HCT116 (cell line): ENCODE results near the gene APOB. TPM values are rescaled to one million over a fixed set of nuclear protein-coding genes. Genes with fewer than 3 reads are reported as not detected.

Source experiments
- ATAC-seq: fragments of 200-7000 bp; cut with Tn5 transposase; 2 replicates; pipeline ENCODE4 v1.9.1; 2020; ENCODE audit warnings: mild to moderate bottlenecking, moderate library complexity
- BruUV-seq: library from RNA; stranded (reverse); fragments of 400-500 nt; replicated peaks from 2 replicates; lab custom pipeline; 2021; lab: Mats Ljungman, UMichigan
- CTCF ChIA-PET: fragments of 300-600 bp; sonication (Branson Sonifier 250); formaldehyde crosslinking; loops from one replicate; lab custom pipeline; 2021; ENCODE audit warnings: antibody characterized with exemption; lab: Charles Lee
- POLR2A ChIA-PET: fragments of 300-600, 350-600 bp; sonication (Branson Sonifier 250); formaldehyde crosslinking; loops from one replicate; lab custom pipeline; 2021; ENCODE audit warnings: antibody characterized with exemption; lab: Charles Lee
- RAD21 ChIA-PET, 2 experiments: fragments of 300-600 bp; sonication (Branson Sonifier 250); formaldehyde crosslinking; loops; one replicate each; lab custom pipeline; 2023; ENCODE audit warnings: low total read pairs in 2 of 2; ENCODE audit not compliant: uncharacterized antibody in 2 of 2, unreplicated experiment in 2 of 2, low non-redundant PET in 1 of 2; lab: Charles Lee
- DNase-seq: peaks from one replicate; pipeline ENCODE4 v3.0.0-alpha.2; 2010; ENCODE audit warnings: low read depth, low spot score
- H2AFZ ChIP-seq: fragments of 200-600 bp; shearing (Covaris generic), sonication (generic); 2 replicates; pipeline ENCODE4 v1.6.1; 2017; ENCODE audit warnings: low read depth, mixed run types, mixed read lengths, antibody characterized with exemption, low read length; ENCODE audit not compliant: poor library complexity, severe bottlenecking
- H3K27ac ChIP-seq: 2 replicates; pipeline ENCODE4 v1.5.1; 2012; ENCODE audit warnings: low read depth, low read length
- H3K27me3 ChIP-seq: fragments of 200-600 bp; sonication (generic); 2 replicates; pipeline ENCODE4 v1.6.1; 2016; ENCODE audit warnings: mixed run types, low read length, mixed read lengths; ENCODE audit not compliant: insufficient read depth
- H3K36me3 ChIP-seq, 2 experiments: fragments of 200-500 bp in 1 of 2; fragments of 200-600 bp in 1 of 2; sonication (Bioruptor generic) in 1 of 2; sonication (generic) in 1 of 2; 2 replicates each; pipeline versions ENCODE4 v1.5.1 to v1.6.1; 2014 to 2016; ENCODE audit warnings: low read length in 2 of 2, inconsistent platforms in 1 of 2, mixed read lengths in 1 of 2, mixed run types in 1 of 2; ENCODE audit not compliant: insufficient read depth in 2 of 2, control insufficient read depth in 1 of 2
- H3K4me1 ChIP-seq, 2 experiments: fragments of 200-600 bp in 1 of 2; sonication (generic) in 1 of 2; 2 replicates each; pipeline versions ENCODE4 v1.5.1 to v1.6.1; 2012 to 2017; ENCODE audit warnings: low read length in 2 of 2, inconsistent platforms in 1 of 2, mild to moderate bottlenecking in 1 of 2, mixed read lengths in 1 of 2, mixed run types in 1 of 2, moderate library complexity in 1 of 2; ENCODE audit not compliant: insufficient read depth in 2 of 2, control insufficient read depth in 1 of 2
- H3K4me2 ChIP-seq: fragments of 200-600 bp; sonication (generic); 2 replicates; pipeline ENCODE4 v1.6.1; 2017; ENCODE audit warnings: mixed run types, low read length, mixed read lengths
- H3K4me3 ChIP-seq, 2 experiments: fragments of 200-600 bp in 1 of 2; sonication (generic) in 1 of 2; replicated peaks in 1 of 2; 2 replicates each; pipeline ENCODE4 v1.5.1; 2011 to 2016; ENCODE audit warnings: low read length in 2 of 2, control low read depth in 1 of 2, low read depth in 1 of 2, mild to moderate bottlenecking in 1 of 2, mixed read lengths in 1 of 2, mixed run types in 1 of 2
- H3K79me2 ChIP-seq: fragments of 200-600 bp; sonication (generic); 2 replicates; pipeline ENCODE4 v1.6.1; 2017; ENCODE audit warnings: mild to moderate bottlenecking, mixed run types, low read length, moderate library complexity, mixed read lengths; ENCODE audit not compliant: insufficient read depth
- H3K9ac ChIP-seq: fragments of 200-600 bp; sonication (generic); 2 replicates; pipeline ENCODE4 v1.6.1; 2016; ENCODE audit warnings: low read length, mixed read lengths
- H3K9me2 ChIP-seq: fragments of 200-600 bp; sonication (generic), shearing (Covaris generic); 2 replicates; pipeline ENCODE4 v1.6.1; 2017; ENCODE audit warnings: mixed run types, mild to moderate bottlenecking, moderate library complexity; ENCODE audit not compliant: insufficient read depth
- H3K9me3 ChIP-seq, 2 experiments: fragments of 200-500 bp in 1 of 2; fragments of 200-600 bp in 1 of 2; sonication (Bioruptor generic) in 1 of 2; sonication (generic) in 1 of 2; 2 replicates each; pipeline ENCODE4 v1.6.1; 2014 to 2017; ENCODE audit warnings: low read length in 2 of 2, mixed read lengths in 2 of 2, inconsistent platforms in 1 of 2, low read depth in 1 of 2, mild to moderate bottlenecking in 1 of 2, mixed run types in 1 of 2, moderate library complexity in 1 of 2; ENCODE audit not compliant: control insufficient read depth in 1 of 2, insufficient read depth in 1 of 2
- H4K20me1 ChIP-seq: fragments of 200-600 bp; sonication (generic), shearing (Covaris generic); 2 replicates; pipeline ENCODE4 v1.6.1; 2017; ENCODE audit warnings: mixed run types, mild to moderate bottlenecking, moderate library complexity; ENCODE audit not compliant: insufficient read depth
- CBX3 ChIP-seq: IDR thresholded peaks from 2 replicates; pipeline ENCODE4 v1.6.1; 2012; ENCODE audit warnings: low read depth
- EGR1 ChIP-seq: IDR thresholded peaks from 2 replicates; pipeline ENCODE4 v1.6.1; 2012; ENCODE audit warnings: low read depth
- POLR2AphosphoS5 ChIP-seq: IDR thresholded peaks from 2 replicates; pipeline ENCODE4 v1.6.1; 2011; ENCODE audit warnings: mild to moderate bottlenecking, low read depth, low read length, moderate library complexity
- RAD21 ChIP-seq: IDR thresholded peaks from 2 replicates; pipeline ENCODE4 v1.6.1; 2012; ENCODE audit warnings: low read depth, mild to moderate bottlenecking
- REST ChIP-seq: IDR thresholded peaks from 2 replicates; pipeline ENCODE4 v1.6.1; 2012; ENCODE audit warnings: low read depth
- SP1 ChIP-seq: IDR thresholded peaks from 2 replicates; pipeline ENCODE4 v1.6.1; 2012; ENCODE audit warnings: low read depth
- TCF7L2 ChIP-seq: IDR thresholded peaks from 2 replicates; pipeline ENCODE4 v1.7.0; 2011; ENCODE audit warnings: borderline replicate concordance, inconsistent platforms; ENCODE audit not compliant: insufficient read depth, insufficient read length; ENCODE audit errors: extremely low read depth
- YY1 ChIP-seq: IDR thresholded peaks from 2 replicates; pipeline ENCODE4 v1.6.1; 2011; ENCODE audit warnings: low read length, low read depth, moderate library complexity, mild to moderate bottlenecking; ENCODE audit not compliant: insufficient replicate concordance; ENCODE audit errors: extremely low read depth
- ZFX ChIP-seq: fragments of 450-650 bp; IDR thresholded peaks from 2 replicates; pipeline ENCODE4 v1.6.1; 2017
- ZNF274 ChIP-seq: fragments of 200-500 bp; sonication (Bioruptor generic); IDR thresholded peaks from 2 replicates; pipeline ENCODE4 v1.6.1; 2014; ENCODE audit warnings: mild to moderate bottlenecking, low read depth, low read length, inconsistent platforms
- intact Hi-C: fragments of 100-400 bp; cut with micrococcal nuclease; formaldehyde crosslinking; loops from 2 replicates; pipeline ENCODE4 v1.10.0; 2022
- total RNA-seq: library from RNA; stranded (reverse); gene quantifications from one replicate; pipeline ENCODE4 v1.2.1, GENCODE V29; 2021; ENCODE audit not compliant: unreplicated experiment

APOB gene
- total RNA-seq, 1 experiment from 2014 or later, result 1.6 TPM

- Histone ChIP-seq H3K27ac (no peak overlapping the region), H2AFZ (no peak overlapping the region), H3K9ac (no peak overlapping the region), H3K27me3 (peaks cover 21% of the 10 kb centered on the region; the same call in 1 of the 2 replicates), H3K4me2 (no peak overlapping the region), H3K79me2 (no peaks in the 10 kb centered on the region), H3K4me3 (no peak overlapping the region), H3K4me1 (no peaks in the 10 kb centered on the region), H3K36me3 (no peaks in the 10 kb centered on the region), H3K9me3 (no peaks in the 10 kb centered on the region), H3K9me2 (no peaks in the 10 kb centered on the region), H4K20me1 (no peaks in the 10 kb centered on the region)
- intact Hi-C loops, result no loop called here
- ATAC-seq (no peak), DNase-seq (no peak)
- ChIA-PET RAD21 (no interaction called here), CTCF (no interaction called here), POLR2A (no interaction called here)
- no TSS peak for BruUV-seq
- TF ChIP-seq TCF7L2, result no peak
- TF ChIP-seq YY1, result no peak
- TF ChIP-seq CBX3, result no peak
- no peak for TF ChIP-seq REST
- TF ChIP-seq SP1, result no peak
- no peak for TF ChIP-seq ZFX
- TF ChIP-seq POLR2AphosphoS5, result no peak
- TF ChIP-seq ZNF274, result no peak
- no peak for TF ChIP-seq EGR1
- TF ChIP-seq RAD21, result no peak
Measured at GRCh38 chr2:21047141-21048009, 3.5 kb upstream of the APOB start.
